Esophagus (tissue), 2 donors: ENCODE measurements around the gene PBX4. TPM values are rescaled to one million over a fixed set of nuclear protein-coding genes. Genes with fewer than 3 reads are reported as not detected.

Source experiments
- H3K27ac ChIP-seq, 2 donors: one replicate each; pipeline ENCODE4 v1.5.1; 2013; ENCODE audit warnings: low read depth in 2 of 2, mild to moderate bottlenecking in 2 of 2, inconsistent platforms in 1 of 2, low read length in 1 of 2, moderate library complexity in 1 of 2
- H3K27me3 ChIP-seq, 2 donors: one replicate each; pipeline ENCODE4 v1.6.1; 2013; ENCODE audit warnings: low read length in 2 of 2, control low read depth in 1 of 2, mild to moderate bottlenecking in 1 of 2; ENCODE audit not compliant: insufficient read depth in 2 of 2, control insufficient read depth in 1 of 2
- H3K36me3 ChIP-seq, 2 donors: one replicate each; pipeline ENCODE4 v1.6.1; 2013; ENCODE audit warnings: low read length in 1 of 2; ENCODE audit not compliant: control insufficient read depth in 2 of 2, insufficient read depth in 2 of 2
- H3K4me1 ChIP-seq, 2 donors: one replicate each; pipeline ENCODE4 v1.6.1; 2013; ENCODE audit warnings: low read length in 1 of 2; ENCODE audit not compliant: control insufficient read depth in 2 of 2, insufficient read depth in 2 of 2
- H3K4me3 ChIP-seq, 2 donors: one replicate each; pipeline ENCODE4 v1.5.1; 2013; ENCODE audit warnings: low read length in 2 of 2, mild to moderate bottlenecking in 2 of 2, low read depth in 1 of 2, moderate library complexity in 1 of 2
- H3K9me3 ChIP-seq, 2 donors: one replicate each; pipeline ENCODE4 v1.6.1; 2013; ENCODE audit warnings: mild to moderate bottlenecking in 2 of 2, low read depth in 1 of 2, low read length in 1 of 2, moderate library complexity in 1 of 2; ENCODE audit not compliant: control insufficient read depth in 2 of 2, insufficient read depth in 1 of 2
- WGBS, 2 donors: extraction: QIAGEN DNeasy Blood & Tissue Kit; methylation state at CpG; one replicate each; pipeline ENCODE4 v1.1.7; 2013; 5-methylcytosine and 5-hydroxymethylcytosine counted together
- polyA plus RNA-seq, 2 donors: library from polyadenylated mRNA; stranded (reverse); fragments of 200-250 nt; gene quantifications; one replicate each; pipeline ENCODE4 v1.2.3, GENCODE V29; 2013
- donor health status: healthy with polysubstance abuse.
- donor health status: Bipolar disorder and iron deficiency.

PBX4 gene
- polyA plus RNA-seq, 2 donors: 1.4 to 3.9 TPM

DNA sequence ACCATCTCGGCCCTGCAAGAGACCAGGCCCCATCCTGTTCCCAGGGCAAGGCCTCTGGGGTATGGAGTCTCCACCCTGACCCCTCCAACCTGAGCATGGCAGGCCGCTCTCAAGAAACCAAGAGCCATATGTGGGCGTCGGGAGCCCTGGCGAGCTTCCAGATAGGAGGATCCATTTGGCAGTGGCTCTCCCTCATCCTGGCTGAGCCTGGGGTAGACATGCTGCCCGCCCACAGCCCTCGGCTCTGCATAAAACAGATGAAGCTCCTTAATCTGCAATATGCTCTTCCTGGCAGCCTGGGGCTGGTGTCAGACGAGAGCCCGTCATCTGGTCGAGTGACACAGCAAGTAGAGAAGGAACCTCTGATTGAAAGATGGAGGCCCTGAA, 38.9 kb upstream of the PBX4 start:
- no peaks in the 10 kb centered on the region for H3K27me3 ChIP-seq
- peaks cover 3 to 16% of the 10 kb centered on the region in 2 donors for H3K4me1 ChIP-seq
- 71 to 72% methylated on average over 10 of the region's 10 CpGs for WGBS, 2 donors
- no peaks in the 10 kb centered on the region for H3K9me3 ChIP-seq
- no peak overlapping the region for H3K27ac ChIP-seq
- no peak overlapping the region for H3K4me3 ChIP-seq
- peaks cover 23 to 60% of the 10 kb centered on the region in 2 donors for H3K36me3 ChIP-seq

DNA sequence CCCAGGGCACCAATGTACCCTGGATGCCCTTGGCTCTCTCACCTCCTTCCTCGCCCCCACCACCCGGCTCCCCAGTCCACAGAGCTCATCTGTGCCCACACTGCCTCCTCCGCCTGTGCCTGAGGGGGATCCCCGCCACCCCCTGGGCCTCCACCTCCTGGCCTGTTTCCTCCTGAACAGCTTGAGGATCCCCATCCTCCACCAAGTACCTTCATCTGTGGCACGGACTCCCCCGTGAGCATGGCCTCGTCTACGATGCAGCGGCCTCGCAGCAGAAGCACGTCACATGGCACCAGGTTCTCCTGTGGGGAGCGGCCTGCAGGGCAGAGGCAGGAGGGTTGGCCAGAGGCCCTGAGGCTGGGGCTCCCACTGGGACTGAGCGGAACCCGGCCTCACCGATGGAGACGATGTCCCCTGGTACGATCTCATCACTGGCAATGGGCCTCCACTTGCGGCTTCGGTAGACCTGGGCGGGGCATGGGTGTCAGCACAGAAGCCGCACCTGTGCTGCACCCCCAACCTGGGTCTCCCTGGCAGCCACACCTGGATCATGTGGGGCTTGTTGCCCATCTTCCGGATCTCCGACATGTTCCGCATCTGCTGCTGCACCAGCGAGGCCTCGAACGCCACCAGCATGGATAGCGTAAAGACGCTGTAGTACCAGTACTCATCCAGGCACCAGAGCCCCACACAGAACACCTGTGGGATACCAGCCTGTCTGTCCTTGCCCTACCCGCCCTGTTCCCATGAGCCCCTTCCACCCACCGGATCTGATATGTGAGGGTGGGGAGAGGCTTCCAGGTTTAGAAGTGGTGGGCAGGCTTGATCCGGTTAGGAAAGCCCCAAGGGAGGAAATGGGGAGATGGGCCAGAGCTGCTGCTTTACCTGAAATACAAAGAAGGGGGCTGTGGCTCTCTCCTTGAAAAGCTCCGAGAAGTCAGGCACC, 38.2 kb upstream of the PBX4 start:
- Histone ChIP-seq H3K27me3 (no peaks in the 10 kb centered on the region), H3K9me3 (no peaks in the 10 kb centered on the region), H3K27ac (no peak overlapping the region), H3K4me3 (no peak overlapping the region), H3K36me3 (peaks cover 28 to 66% of the 10 kb centered on the region in 2 donors), H3K4me1 (peaks cover 0 to 13% of the 10 kb centered on the region in 2 donors)
- 94 to 95% methylated on average over 33 of the region's 33 CpGs for WGBS, 2 donors

GRCh38 chr19:19655641-19656343, 37.3 kb upstream of the PBX4 start:
- no peaks in the 10 kb centered on the region for H3K9me3 ChIP-seq

GRCh38 chr19:19655051-19655594, 36.6 kb upstream of the PBX4 start:
- no peak overlapping the region for H3K4me3 ChIP-seq
- H3K27me3 ChIP-seq: no peaks in the 10 kb centered on the region
- 94 to 95% methylated on average over 22 of the region's 22 CpGs for WGBS, 2 donors
- H3K27ac ChIP-seq: no peak overlapping the region
- H3K9me3 ChIP-seq: no peaks in the 10 kb centered on the region
- peaks cover 38 to 78% of the 10 kb centered on the region in 2 donors for H3K36me3 ChIP-seq
- H3K4me1 ChIP-seq: peaks cover 0 to 9% of the 10 kb centered on the region in 2 donors

More at GRCh38 chr19:19655641-19656343, 37.3 kb upstream of the PBX4 start:
- H3K27me3 ChIP-seq: no peaks in the 10 kb centered on the region
- no peak overlapping the region for H3K4me3 ChIP-seq
- 92 to 93% methylated on average over 27 of the region's 27 CpGs for WGBS, 2 donors
- H3K4me1 ChIP-seq: peaks cover 0 to 11% of the 10 kb centered on the region in 2 donors
- H3K36me3 ChIP-seq: peaks cover 33 to 72% of the 10 kb centered on the region in 2 donors
- H3K27ac ChIP-seq: no peak overlapping the region

GRCh38 chr19:19654441-19654840, 36.0 kb upstream of the PBX4 start:
- Histone ChIP-seq H3K4me3 (no peak overlapping the region), H3K4me1 (peaks cover 0 to 3% of the 10 kb centered on the region in 2 donors), H3K27me3 (no peaks in the 10 kb centered on the region), H3K9me3 (no peaks in the 10 kb centered on the region), H3K36me3 (peaks cover 39 to 81% of the 10 kb centered on the region in 2 donors), H3K27ac (no peak overlapping the region)
- 93 to 96% methylated on average over 15 of the region's 15 CpGs for WGBS, 2 donors

DNA sequence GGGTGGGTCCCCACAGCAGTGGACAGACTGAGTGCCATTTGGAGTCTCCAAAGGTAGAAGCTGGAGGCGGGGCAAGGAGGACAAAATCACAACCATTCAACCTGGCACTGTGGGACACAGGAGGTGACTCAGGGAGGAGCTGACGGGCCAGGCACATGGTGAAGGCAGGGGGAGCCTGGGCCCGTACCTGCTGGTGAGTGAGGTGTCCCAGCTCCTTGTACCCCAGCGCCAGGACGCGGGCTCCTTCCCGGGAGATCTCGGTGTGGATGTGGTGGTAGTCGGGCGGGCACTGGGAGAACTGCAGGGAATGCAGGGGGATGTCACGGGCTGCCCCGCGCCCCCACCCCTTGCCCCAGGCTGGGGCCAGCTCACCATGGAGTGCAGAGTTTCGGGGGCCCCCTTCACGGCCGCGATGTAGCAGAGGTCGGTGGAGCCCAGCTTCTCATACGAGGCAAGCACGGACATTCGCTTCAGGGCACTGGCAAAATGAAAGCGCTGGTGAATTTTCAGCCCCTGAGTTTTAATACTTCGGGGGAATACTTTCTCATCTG, 35.2 kb upstream of the PBX4 start:
- peaks cover 0 to 2% of the 10 kb centered on the region in 2 donors for H3K4me1 ChIP-seq
- WGBS, 2 donors: 94 to 95% methylated on average over 23 of the region's 23 CpGs
- no peaks in the 10 kb centered on the region for H3K9me3 ChIP-seq
- H3K36me3 ChIP-seq: peaks cover 39 to 84% of the 10 kb centered on the region in 2 donors
- H3K4me3 ChIP-seq: no peak overlapping the region
- no peaks in the 10 kb centered on the region for H3K27me3 ChIP-seq
- no peak overlapping the region for H3K27ac ChIP-seq

DNA sequence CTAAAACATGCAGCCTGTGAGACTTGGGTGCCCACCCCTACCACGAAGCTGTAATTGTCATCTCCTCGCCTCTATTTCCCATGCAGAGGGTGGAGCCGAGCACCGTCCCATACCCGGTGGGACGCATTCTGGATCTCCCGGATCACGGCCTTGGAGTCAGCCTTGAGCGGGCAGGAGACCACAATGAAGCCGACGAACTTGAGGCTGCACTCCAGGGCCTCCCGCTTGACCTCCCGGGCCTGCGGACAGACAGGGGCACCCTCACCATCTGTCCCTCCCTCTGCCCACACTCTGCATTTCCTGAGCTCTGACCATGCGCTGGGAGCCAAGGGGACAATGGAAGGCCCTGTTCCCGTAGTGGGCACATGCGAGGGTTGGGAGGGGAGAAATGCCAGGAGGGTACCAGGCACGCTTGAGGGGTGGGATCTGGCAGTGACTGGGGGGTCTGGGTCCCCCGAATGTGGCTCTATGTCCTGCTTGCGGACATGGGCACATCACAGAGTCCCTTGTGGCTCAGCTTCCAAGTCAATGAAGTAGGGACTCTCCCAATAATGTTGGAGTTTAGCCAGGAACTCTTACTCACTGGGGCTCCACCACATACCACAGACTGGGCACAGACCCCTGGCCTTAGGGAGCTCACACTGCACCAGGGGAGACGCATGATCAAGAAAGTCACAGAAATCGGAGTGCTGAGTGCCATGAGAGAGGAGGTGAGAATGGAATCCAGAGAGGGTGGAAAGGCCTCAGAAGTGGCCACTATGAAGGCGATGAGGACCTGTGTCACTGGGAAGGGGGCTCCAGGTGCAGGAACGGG, 34.2 kb upstream of the PBX4 start:
- 92 to 94% methylated on average over 24 of the region's 24 CpGs for WGBS, 2 donors
- H3K27me3 ChIP-seq: no peaks in the 10 kb centered on the region
- no peak overlapping the region for H3K4me3 ChIP-seq
- no peak overlapping the region for H3K27ac ChIP-seq
- H3K9me3 ChIP-seq: no peaks in the 10 kb centered on the region
- H3K36me3 ChIP-seq: peaks cover 39 to 81% of the 10 kb centered on the region in 2 donors
- no peaks in the 10 kb centered on the region for H3K4me1 ChIP-seq

DNA sequence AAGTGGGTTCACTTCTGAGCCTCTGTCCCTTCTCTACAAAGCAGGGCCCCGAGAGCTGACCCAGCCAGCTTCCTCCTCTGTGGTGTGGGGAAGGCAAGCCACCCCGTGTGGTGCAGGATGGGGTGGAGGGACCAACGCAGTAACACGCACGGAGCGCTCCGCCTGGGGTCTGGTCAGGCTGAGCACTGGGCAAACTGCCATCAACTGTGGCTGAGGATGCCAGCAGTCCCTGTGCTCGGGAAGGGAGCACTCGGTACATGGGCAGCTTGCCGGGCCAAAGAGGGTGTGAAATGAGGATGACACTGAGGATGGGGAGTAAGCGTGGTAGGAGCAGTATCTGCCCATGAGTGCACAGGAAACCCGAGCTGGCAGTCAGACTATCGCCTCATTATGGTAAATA, 32.6 kb upstream of the PBX4 start:
- no peaks in the 10 kb centered on the region for H3K27me3 ChIP-seq
- H3K4me3 ChIP-seq: no peak overlapping the region
- no peaks in the 10 kb centered on the region for H3K4me1 ChIP-seq
- no peaks in the 10 kb centered on the region for H3K9me3 ChIP-seq
- 73 to 77% methylated on average over 13 of the region's 13 CpGs for WGBS, 2 donors
- peaks cover 45 to 81% of the 10 kb centered on the region in 2 donors for H3K36me3 ChIP-seq
- no peak overlapping the region for H3K27ac ChIP-seq

DNA sequence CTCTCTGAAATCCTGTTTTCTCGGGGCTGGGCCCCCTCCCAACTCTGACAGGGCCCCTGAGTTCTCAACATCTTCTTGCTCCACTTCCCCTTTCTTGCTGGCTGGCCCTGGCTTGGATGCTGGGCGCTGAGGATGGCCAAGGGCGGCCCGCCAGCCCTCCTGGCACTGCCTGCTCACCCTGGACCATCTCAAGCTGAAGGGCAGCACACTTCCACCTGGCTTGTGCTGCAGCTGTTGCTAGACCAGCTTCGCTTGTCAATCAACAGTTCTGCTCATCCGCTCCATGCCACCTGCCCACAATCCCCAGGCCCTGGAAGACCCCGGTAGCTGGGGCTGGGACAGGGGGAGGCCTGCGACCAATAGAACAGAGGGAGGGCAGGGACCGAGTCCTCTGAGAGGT, 31.8 kb upstream of the PBX4 start:
- Histone ChIP-seq H3K9me3 (no peaks in the 10 kb centered on the region), H3K4me1 (no peaks in the 10 kb centered on the region), H3K27me3 (no peaks in the 10 kb centered on the region), H3K27ac (no peak overlapping the region), H3K36me3 (peaks cover 40 to 81% of the 10 kb centered on the region in 2 donors), H3K4me3 (no peak overlapping the region)
- WGBS, 2 donors: 91 to 95% methylated on average over 9 of the region's 9 CpGs
